ENCODE data around the gene ANAPC13. TPM values are rescaled to one million over a fixed set of nuclear protein-coding genes. Genes with fewer than 3 reads are reported as not detected.

ANAPC13 gene
- total and polyA plus RNA-seq, 2 of the 4 experiments (the other 2 are of a cell fraction), result 43.4 to 62.9 TPM

DNA sequence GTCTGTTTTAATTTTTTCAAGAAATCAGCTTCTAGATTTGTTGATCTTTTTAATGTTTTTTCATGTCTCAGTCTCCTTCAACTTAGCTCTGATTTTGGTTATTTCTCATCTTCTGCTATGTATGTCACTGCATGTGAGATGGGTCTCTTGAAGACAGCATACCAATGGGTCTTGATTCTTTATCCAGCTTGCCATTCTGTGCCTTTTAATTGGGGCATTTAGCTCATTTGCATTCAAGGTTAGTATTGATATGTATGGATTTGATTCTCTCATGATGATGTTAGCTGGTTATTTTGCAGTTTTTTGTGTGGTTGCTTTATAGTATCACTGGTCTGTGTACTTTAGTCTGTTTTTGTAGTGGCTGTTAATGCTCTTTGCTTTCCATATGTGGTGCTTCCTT lies 39.5 kb upstream of the ANAPC13 start:
- ATAC-seq (ENCODE audit: low read depth) (no peak), DNase-seq (no peak)
- Histone ChIP-seq H2AK5ac (ENCODE audit: low read depth, low read length) (no peak overlapping the region), H3K4me2 (ENCODE audit: low read depth, low read length) (no peak overlapping the region), H2BK5ac (ENCODE audit: low read depth, low read length, poor library complexity, severe bottlenecking) (no peak overlapping the region), H4K20me1 (ENCODE audit: insufficient read depth, low read length) (no peaks in the 10 kb centered on the region; the same call in 1 of the 2 replicates), H3K14ac (replicated peaks; ENCODE audit: low read depth, low read length) (no peak overlapping the region), H3K27me3 (ENCODE audit: control insufficient read depth, insufficient read depth, low read length) (no peaks in the 10 kb centered on the region), H3K4me1 (ENCODE audit: control insufficient read depth, insufficient read depth, low read length) (peaks cover 2% of the 10 kb centered on the region; the same call in 1 of the 2 replicates), H3K9me1 (ENCODE audit: insufficient read depth, low read length) (peaks cover 8% of the 10 kb centered on the region; the same call in 1 of the 2 replicates), H3K18ac (ENCODE audit: low read depth, low read length) (no peak overlapping the region), H4K5ac (ENCODE audit: low read depth, low read length) (no peak overlapping the region), H3K56ac (ENCODE audit: extremely low read depth, insufficient read depth, low read length) (no peak overlapping the region), H3K9me3 (ENCODE audit: control insufficient read depth, insufficient read depth, low read length) (peaks cover 7% of the 10 kb centered on the region; the same call in 1 of the 2 replicates), H2BK120ac (ENCODE audit: low read depth, low read length) (no peak overlapping the region), H3K27ac (ENCODE audit: insufficient read depth, low read length) (no peak overlapping the region), H3K9ac (ENCODE audit: low read depth, low read length) (no peak overlapping the region), H3K4me3 (ENCODE audit: insufficient read depth, low read depth, low read length) (no peak overlapping the region), H2BK15ac (ENCODE audit: low read depth, low read length) (no peak overlapping the region), H3K23ac (ENCODE audit: low read depth, low read length) (no peak overlapping the region), H3K36me3 (ENCODE audit: control insufficient read depth, insufficient read depth, low read length) (no peaks in the 10 kb centered on the region), H2AFZ (replicated peaks; ENCODE audit: low read length, poor library complexity) (no peak overlapping the region), H3K4ac (ENCODE audit: low read depth, low read length) (no peak overlapping the region), H4K91ac (ENCODE audit: insufficient read depth, low read depth, low read length) (no peak overlapping the region), H3K79me1 (ENCODE audit: low read depth in 1 of 2, low read length in 2 of 2) (peaks cover 25 to 28% of the 10 kb centered on the region in 2 experiments), H4K8ac (ENCODE audit: low read depth in 2 of 2, low read length in 2 of 2) (no peak overlapping the region), H2AK9ac (replicated peaks; ENCODE audit: low read depth, low read length, poor library complexity) (no peak overlapping the region), H2BK20ac (ENCODE audit: low read depth, low read length) (no peak overlapping the region)
- in situ Hi-C loops (cut with MboI; ENCODE audit: low sequenced_read_pairs), result no loop called here
- intact Hi-C loops (cut with micrococcal nuclease), result no loop called here
- TF ChIP-seq RCOR1 (IDR thresholded peaks at IDR 0.05; ENCODE audit: insufficient replicate concordance, low read length) (no peak), CEBPB (IDR thresholded peaks at IDR 0.05; ENCODE audit: low read depth, low read length) (no peak), NFE2L2 (IDR thresholded peaks at IDR 0.05; ENCODE audit: low read depth, low read length) (no peak), MAZ (IDR thresholded peaks at IDR 0.05; ENCODE audit: borderline replicate concordance, low read depth, low read length) (no peak), POLR2A (IDR thresholded peaks at IDR 0.05; ENCODE audit: low read depth, low read length) (no peak), FOS (IDR thresholded peaks at IDR 0.05; ENCODE audit: low read depth, low read length) (no peak), MXI1 (IDR thresholded peaks at IDR 0.05; ENCODE audit: borderline replicate concordance, low read depth, low read length) (no peak), CTCF (conservative IDR thresholded peaks at IDR 0.05; ENCODE audit: low read depth, low read length) (no peak), BHLHE40 (IDR thresholded peaks at IDR 0.05; ENCODE audit: low read depth, low read length) (no peak), RFX5 (IDR thresholded peaks at IDR 0.05; ENCODE audit: low read depth, low read length) (no peak), SMC3 (IDR thresholded peaks at IDR 0.05; ENCODE audit: low read depth, low read length) (no peak), MAFK (IDR thresholded peaks at IDR 0.05; ENCODE audit: low read depth, low read length) (no peak), CHD1 (IDR thresholded peaks at IDR 0.05; ENCODE audit: low read depth, low read length) (no peak), RAD21 (IDR thresholded peaks at IDR 0.05; ENCODE audit: low read length) (no peak)
- TF ChIP-seq, protein P1, sequence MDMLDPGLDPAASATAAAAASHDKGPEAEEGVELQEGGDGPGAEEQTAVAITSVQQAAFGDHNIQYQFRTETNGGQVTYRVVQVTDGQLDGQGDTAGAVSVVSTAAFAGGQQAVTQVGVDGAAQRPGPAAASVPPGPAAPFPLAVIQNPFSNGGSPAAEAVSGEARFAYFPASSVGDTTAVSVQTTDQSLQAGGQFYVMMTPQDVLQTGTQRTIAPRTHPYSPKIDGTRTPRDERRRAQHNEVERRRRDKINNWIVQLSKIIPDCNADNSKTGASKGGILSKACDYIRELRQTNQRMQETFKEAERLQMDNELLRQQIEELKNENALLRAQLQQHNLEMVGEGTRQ (IDR thresholded peaks at IDR 0.05; ENCODE audit: low read depth, low read length), result no peak
- TF ChIP-seq, protein P2, sequence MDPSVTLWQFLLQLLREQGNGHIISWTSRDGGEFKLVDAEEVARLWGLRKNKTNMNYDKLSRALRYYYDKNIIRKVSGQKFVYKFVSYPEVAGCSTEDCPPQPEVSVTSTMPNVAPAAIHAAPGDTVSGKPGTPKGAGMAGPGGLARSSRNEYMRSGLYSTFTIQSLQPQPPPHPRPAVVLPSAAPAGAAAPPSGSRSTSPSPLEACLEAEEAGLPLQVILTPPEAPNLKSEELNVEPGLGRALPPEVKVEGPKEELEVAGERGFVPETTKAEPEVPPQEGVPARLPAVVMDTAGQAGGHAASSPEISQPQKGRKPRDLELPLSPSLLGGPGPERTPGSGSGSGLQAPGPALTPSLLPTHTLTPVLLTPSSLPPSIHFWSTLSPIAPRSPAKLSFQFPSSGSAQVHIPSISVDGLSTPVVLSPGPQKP (IDR thresholded peaks at IDR 0.05; ENCODE audit: borderline replicate concordance, low read depth, low read length), result no peak
- no TSS peak for BruUV-seq (replicated peaks)
- dilution Hi-C loops (cut with HindIII; ENCODE audit: low sequenced_read_pairs, unreplicated experiment), result no loop called here
- ChIA-PET POLR2A (ENCODE audit: unreplicated experiment) (no interaction called here), CTCF (no interaction called here)

Data from IMR-90 (cell line).